ENCODE data around the gene SORCS2. TPM values are rescaled to one million over a fixed set of nuclear protein-coding genes. Genes with fewer than 3 reads are reported as not detected.
A peak's percentile ranks its signal among the peaks of the same experiment; 100 is the strongest.

SORCS2 gene
- total RNA-seq, 1 experiment from 2014 or later, result 4.1 TPM

- H2AFZ ChIP-seq (ENCODE audit: low read length), result no peak overlapping the region
- DNase-seq (peak; percentile 20), ATAC-seq (no peak)
- H3K4me1 ChIP-seq (ENCODE audit: insufficient read depth, low read length), result peaks cover 16% of the 10 kb centered on the region
- H3K27ac ChIP-seq (ENCODE audit: low read length), result no peak overlapping the region
- ChIA-PET POLR2A (ENCODE audit: unreplicated experiment) (no interaction called here), CTCF (no interaction called here)
- no peaks in the 10 kb centered on the region for H4K20me1 ChIP-seq (ENCODE audit: low read length)
- no peaks in the 10 kb centered on the region for H3K27me3 ChIP-seq (ENCODE audit: low read length)
- H3K79me2 ChIP-seq (ENCODE audit: low read length), result 0 out of 2 replicates have a peak, but pooled peaks cover 7% of the 10 kb centered on the region
- no peak overlapping the region for H3K4me2 ChIP-seq (ENCODE audit: low read length)
- no TSS peak for BruUV-seq (replicated peaks)
- no peak for TF ChIP-seq CTCF (conservative IDR thresholded peaks at IDR 0.05; ENCODE audit: low read depth, low read length)
- no peak for TF ChIP-seq EZH2phosphoT487 (IDR thresholded peaks at IDR 0.05; ENCODE audit: borderline replicate concordance, low read length)
- no peak for TF ChIP-seq EZH2 (IDR thresholded peaks at IDR 0.05; ENCODE audit: low read length, unreplicated experiment)
- H3K9ac ChIP-seq (ENCODE audit: low read length), result no peak overlapping the region
- H3K9me3 ChIP-seq (ENCODE audit: low read length), result no peaks in the 10 kb centered on the region
- no peak overlapping the region for H3K4me3 ChIP-seq (ENCODE audit: low read length)
- H3K9me2 ChIP-seq (replicated peaks; ENCODE audit: low read length), result no peaks in the 10 kb centered on the region
- no peaks in the 10 kb centered on the region for H3K36me3 ChIP-seq (ENCODE audit: low read depth, low read length)
- no peaks in the 10 kb centered on the region for H3F3A ChIP-seq (ENCODE audit: low read length, unreplicated experiment)
- intact Hi-C loops (cut with micrococcal nuclease), result no loop called here
Measured at GRCh38 chr4:7280926-7281690, 88.8 kb downstream of the SORCS2 start.

- no peak for TF ChIP-seq CTCF (conservative IDR thresholded peaks at IDR 0.05; ENCODE audit: low read depth, low read length)
- no peak for TF ChIP-seq EZH2phosphoT487 (IDR thresholded peaks at IDR 0.05; ENCODE audit: borderline replicate concordance, low read length)
- TF ChIP-seq EZH2 (IDR thresholded peaks at IDR 0.05; ENCODE audit: low read length, unreplicated experiment), result no peak
- Histone ChIP-seq H3K27me3 (ENCODE audit: low read length) (no peaks in the 10 kb centered on the region), H2AFZ (ENCODE audit: low read length) (no peak overlapping the region), H3K9me2 (replicated peaks; ENCODE audit: low read length) (no peaks in the 10 kb centered on the region), H3K9ac (ENCODE audit: low read length) (no peak overlapping the region), H3K27ac (ENCODE audit: low read length) (no peak overlapping the region), H3K4me3 (ENCODE audit: low read length) (no peak overlapping the region), H3K36me3 (ENCODE audit: low read depth, low read length) (no peaks in the 10 kb centered on the region), H3F3A (ENCODE audit: low read length, unreplicated experiment) (no peaks in the 10 kb centered on the region), H3K79me2 (ENCODE audit: low read length) (no peaks in the 10 kb centered on the region), H4K20me1 (ENCODE audit: low read length) (no peaks in the 10 kb centered on the region), H3K9me3 (ENCODE audit: low read length) (no peaks in the 10 kb centered on the region), H3K4me2 (ENCODE audit: low read length) (no peak overlapping the region), H3K4me1 (ENCODE audit: insufficient read depth, low read length) (peaks cover 16% of the 10 kb centered on the region)
- intact Hi-C loops (cut with micrococcal nuclease), result no loop called here
- ATAC-seq, result no peak
- no TSS peak for BruUV-seq (replicated peaks)
- ChIA-PET CTCF (no interaction called here), POLR2A (ENCODE audit: unreplicated experiment) (no interaction called here)
- DNase-seq, result no peak
Measured at GRCh38 chr4:7281691-7282665, 89.6 kb downstream of the SORCS2 start.

Measured in PC-3 (cell line).